DMS114 treated with DMSO at 0.1 percent for 48 hours (cell line): ENCODE results near the gene SPACDR.
"Not testable (repeated sequence)": the region's sequence is repeated elsewhere in the genome, so short reads cannot be mapped to it uniquely, and the experiment has no call there.

ENCODE experiments used
- DNase-seq: peaks from one replicate; lab custom pipeline; 2025; ENCODE audit not compliant: unreplicated experiment; lab: John Stamatoyannopoulos, UW

Gene SPACDR

DNA sequence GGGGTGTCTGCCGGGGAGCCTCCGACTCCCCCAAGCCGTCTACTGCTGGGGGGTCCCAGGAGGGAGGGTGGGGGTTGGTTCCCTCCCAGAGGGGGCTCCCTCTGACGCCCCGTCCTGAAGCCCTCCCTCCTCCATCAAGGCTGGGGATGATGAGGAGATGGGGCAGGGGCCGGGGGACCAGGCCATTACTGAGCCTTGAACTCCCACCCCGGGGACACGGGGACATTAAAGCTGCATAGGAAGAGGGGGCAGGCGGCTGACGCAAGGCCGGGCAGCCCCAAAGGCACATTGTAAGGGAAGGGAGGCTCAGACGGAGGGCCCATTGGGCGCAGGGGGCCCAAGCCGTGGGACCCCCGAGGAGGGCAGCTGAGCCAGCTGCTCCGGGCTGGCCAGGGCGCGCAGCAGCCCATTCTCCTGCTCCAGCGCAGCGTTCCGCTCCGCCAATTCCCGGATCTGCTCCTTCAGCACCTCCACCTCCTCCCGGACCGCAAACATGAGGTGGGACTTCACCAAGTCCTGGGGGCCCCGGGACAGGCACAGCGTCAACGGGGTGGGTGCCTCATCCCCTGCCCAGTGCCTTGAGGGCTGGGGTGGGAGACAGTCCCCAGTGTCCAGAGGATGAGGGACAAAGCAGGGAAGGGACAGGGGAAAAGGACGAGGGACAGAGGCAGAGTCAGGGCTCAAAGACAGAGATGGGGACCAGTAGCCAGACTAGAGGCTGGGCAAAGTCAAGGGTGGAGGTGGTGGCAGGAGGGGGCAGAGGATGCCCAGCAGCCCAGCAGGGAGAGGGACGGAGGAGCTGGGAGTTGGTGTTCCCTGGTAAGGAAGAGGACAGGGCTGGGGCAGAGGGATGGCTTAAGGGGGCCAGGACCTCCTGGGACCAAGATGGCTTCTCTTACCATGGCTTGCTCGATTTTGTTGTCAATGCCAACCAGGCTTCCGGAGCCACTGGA, 2.9 kb upstream of the SPACDR start:
- DNase-seq, result no peak

DNA sequence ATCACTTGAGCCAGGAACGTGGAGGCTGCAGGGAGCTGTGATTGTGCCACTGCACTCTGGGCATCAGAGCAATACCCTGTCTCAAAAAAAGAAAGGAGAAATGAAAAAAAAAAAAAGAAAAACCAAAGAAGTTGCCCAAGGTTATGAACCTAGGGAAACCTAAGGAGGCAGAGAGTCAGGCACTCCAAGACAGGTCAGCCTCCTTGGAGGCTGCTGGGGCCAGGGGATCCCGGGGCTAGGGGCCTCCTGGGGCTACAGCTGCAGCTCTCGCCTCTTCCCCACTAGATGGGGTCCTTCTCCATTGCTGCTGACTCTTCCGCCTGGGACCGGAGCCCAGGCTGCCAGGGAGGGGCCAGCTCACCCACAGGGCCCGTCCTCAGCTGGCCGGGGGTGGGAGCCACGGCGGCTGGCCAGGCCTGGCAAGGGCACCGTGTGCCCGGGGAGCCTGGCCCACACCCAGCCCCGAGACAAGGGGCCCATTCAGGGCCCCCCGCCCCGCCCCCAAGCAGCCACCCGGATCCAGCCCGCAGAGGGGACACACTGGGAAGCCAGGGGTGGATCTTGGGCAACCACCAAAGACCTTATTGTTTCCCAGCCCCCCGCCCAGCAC, 1.7 kb upstream of the SPACDR start:
- peak; percentile 19 for DNase-seq

GRCh38 chr7:100465299-100465698, 1.2 kb upstream of the SPACDR start:
- no peak for DNase-seq

- no peak for DNase-seq
These were observed 731 bp upstream of the SPACDR start for GRCh38 chr7:100464791-100465190.

DNA sequence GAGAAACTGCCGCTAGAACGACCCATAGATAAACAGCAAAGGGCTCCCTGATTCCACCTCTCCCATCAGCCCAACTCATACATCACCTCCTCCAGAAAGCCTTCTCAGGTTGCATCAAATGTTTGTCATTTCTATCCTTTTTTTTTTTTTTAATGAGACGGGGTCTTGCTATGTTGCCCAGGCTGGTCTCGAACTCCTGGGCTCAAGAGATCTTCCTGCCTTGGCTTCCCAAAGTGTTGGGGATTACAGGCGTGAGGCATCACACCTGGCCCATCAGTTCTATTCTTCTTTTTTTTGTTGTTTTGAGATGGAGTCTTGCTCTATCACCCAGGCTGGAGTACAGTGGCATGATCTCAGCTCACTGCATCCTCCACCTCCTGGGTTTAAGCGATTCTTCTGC, 7.0 kb downstream of the SPACDR start:
- DNase-seq, result no peak

DNA sequence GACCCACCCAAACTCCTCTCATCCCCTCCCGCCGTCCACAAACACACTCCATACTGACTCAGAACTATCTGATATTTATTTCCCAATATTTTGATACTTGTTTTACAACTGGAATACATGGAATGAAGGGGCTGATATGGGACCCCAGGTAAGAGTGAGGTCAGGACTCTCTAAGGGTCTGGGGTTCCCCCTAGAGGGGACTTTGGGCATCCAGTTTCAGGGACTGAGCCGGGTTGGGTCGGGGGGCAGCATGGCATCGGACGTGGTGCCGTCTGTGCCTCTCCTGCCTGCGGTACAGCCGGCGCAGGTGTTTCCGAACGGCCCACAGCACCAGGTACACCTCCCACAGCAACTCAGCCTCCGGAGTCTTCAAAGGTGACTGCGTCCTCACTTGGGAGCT, 7.5 kb downstream of the SPACDR start:
- DNase-seq, result no peak

GRCh38 chr7:100455206-100455605, 8.9 kb downstream of the SPACDR start:
- no peak for DNase-seq

DNA sequence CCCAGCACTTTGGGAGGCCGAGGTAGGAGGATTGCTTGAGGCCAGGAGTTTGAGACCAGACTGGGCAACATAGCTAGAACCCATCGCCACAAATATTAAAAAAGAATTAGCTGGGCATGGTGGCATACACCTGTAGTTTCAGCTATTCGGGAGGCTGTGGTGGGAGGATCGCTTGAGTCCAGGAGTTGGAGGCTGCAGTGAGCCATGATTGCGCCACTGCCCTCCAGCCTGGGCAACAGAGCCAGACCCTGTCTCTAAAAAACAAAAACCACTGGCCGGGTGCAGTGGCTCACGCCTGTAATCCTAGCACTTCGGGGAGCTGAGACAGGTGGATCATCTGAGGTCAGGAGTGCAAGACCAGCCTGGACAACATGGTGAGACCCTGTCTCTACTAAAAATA, 10.2 kb downstream of the SPACDR start:
- not testable (repeated sequence) for DNase-seq

DNA sequence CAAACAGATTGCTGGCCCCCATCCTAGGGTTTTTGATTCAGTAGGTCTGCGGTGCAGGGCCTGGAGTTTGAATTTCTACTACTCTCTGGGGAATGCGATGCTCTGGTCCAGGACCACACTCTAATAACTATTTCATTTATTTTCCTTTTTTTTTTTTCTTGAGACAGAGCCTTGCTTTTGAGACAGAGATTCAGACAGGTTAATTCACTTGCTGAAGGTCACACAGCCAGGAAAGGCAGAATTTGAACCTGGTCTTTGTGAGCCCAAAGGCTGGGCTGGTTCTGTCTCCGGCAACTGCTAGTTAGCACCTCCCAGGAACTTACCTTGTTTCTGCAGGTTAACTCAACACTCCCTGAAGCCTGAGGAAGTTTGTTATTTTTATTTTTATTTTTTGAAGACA, 11.5 kb downstream of the SPACDR start:
- no peak for DNase-seq

- no peak for DNase-seq
These were observed 14.8 kb downstream of the SPACDR start for GRCh38 chr7:100449190-100449795.

GRCh38 chr7:100447363-100447762, 16.7 kb downstream of the SPACDR start:
- not testable (repeated sequence) for DNase-seq

- DNase-seq, result no peak
These were observed 18.0 kb downstream of the SPACDR start for GRCh38 chr7:100446040-100446439.

DNA sequence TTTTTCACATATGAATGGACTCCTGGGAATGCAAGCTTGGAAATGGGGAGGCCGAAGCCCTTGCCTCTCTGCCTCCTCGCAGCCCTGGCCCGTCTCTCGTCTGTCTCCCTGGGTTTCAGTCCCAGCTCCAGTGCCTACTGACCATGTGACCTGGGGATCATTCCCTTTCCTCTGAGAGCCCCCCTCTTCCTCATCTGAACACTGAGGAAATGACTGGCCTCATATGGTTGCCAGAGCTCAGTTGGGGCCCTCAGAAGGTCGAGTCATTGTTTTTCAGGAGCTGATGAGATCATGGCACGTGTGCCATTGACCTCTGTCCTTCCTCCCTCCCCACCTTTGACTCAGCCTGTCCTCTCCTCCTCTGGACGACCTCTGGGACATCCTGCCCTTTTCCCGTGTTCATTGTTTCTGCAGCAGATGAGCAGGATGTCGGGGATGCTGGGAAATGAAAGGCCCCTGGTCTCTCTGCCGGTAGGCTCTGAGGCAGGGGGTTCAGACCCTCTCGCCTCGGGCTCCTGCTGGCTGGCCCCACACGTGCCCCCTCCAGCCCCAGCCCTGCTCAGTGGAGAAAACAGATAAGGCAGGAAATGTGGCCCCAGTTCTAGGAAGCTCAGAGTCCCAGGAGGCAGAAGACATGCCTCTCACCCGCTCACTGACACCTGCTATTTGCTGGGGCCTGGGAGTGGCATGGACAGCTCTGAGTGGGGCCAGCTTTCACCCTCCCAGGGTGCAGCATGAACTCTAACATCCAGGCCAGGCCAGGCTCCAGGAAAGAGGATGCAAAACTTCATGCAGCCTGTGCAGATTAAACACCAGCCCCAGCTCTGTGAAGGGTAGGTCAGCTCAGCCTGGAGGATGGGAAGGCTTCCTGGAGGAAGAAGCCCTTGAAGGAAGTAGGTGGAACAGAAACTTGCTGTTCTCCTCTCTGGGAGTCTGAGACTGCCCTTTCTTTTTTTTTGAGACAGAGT, 19.5 kb downstream of the SPACDR start:
- no peak for DNase-seq

- DNase-seq, result no peak
These were observed 20.8 kb downstream of the SPACDR start for GRCh38 chr7:100443096-100443840.

DNA sequence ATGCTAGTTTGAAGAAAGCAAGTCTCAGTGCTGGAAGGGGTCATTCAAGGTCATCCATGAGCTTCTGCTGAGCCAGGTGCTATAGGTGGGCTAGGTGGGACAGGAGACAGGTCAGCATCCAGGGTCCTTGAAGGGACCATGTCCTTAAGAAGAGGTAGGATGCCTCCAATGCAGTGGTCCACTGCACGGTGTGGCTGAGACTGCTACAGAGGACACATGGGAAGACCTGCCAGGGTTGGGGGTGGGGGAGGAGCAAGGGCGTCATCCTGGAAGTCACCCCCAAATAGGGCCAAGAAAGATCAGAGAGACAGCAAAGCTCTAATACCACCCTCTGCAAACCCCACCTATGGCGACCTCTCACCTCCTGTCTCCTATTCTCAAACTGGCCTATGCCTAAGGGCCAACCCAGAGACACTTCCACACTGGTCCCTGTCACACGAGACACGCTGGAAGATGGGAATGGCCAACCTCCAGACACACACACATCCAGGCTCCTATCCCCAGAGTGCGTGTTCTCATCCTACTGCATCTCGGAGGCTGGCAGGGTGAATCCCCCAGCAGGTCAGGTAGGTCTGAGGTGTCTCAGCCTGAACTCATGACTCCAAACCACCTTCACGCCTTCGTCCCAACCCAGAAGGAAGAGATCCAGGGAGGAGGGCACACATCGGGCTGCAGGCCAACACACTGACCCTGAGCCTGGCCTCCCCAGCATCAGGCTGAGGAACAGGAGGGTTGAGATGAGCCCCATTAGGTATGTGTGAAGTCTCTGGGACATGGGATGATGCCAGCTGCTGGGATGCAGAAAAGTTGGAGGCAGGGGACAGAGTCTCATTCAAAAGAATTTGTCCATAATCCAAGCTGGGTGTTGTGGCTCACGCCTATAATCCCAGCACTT, 22.2 kb downstream of the SPACDR start:
- no peak for DNase-seq

DNA sequence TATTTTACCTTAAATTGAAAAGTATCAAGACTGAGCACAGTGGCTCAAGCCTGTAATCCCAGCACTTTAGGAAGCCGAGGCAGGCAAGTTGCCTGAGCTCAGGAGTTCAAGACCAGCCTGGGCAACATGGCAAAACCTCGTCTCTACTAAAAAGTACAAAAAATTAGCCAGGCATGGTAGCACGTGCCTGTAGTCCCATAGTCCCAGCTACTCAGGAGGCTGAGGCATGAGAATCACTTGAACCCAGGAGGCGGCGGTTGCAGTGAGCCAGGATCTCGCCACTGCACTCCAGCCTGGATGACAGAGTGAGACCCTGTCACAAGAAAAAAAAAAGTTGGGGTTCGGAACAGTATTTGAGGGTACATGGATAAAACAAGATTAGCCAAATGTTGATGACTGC, 24.8 kb downstream of the SPACDR start:
- DNase-seq, result not testable (repeated sequence)

DNA sequence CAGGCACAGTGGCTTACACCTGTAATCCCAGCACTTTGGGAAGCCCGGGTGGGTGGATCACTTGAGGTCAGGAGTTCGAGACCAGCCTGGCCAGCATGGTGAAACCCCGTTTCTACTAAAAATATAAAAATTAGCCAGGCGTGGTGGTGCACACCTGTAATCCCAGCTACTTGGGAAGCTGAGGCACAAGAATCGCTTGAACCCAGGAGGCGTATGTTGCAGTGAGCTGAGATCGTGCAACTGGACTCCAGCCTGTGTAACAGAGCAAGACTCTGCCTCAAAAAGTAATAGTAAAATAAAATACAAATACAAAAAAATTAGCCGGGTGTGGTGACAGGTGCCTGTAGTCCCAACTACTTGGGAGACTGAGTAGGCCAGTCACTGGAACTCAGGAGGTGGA, 25.3 kb downstream of the SPACDR start:
- not testable (repeated sequence) for DNase-seq

- DNase-seq, result no peak
These were observed 25.9 kb downstream of the SPACDR start for GRCh38 chr7:100438172-100438571.
